HG03442 (cell line): ENCODE results near the gene UGT2B11.
"Not testable (repeated sequence)": the region's sequence is repeated elsewhere in the genome, so short reads cannot be mapped to it uniquely, and the experiment has no call there.

Experiments used
- ATAC-seq: cut with Tn5 transposase; IDR thresholded peaks from one replicate; pipeline ENCODE4 v1.9.1; 2021; ENCODE audit warnings: mild to moderate bottlenecking, moderate library complexity; ENCODE audit not compliant: unreplicated experiment

The UGT2B11 gene

DNA sequence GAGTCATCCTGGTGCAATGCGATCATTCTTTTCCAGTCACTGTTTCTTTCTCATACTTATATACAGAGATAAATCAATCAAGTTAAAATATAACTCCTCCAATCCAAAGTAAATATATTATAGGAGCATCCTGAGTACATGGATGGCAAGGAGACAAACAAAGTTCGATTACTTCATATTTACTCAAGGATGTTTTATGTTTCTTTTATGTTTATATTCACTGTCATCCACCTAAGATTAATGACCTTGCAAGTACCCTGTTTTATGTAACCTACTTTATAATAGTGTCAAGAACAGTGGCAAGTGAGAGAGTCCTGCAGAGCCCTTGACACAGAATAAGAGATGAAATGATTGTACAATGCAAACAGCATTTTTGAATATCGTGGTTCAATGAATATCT, at the start of gene UGT2B11:
TSS of gene UGT2B11 (minus strand) at position 33 of the 400 bp plus-strand sequence. CDS start at position 7, 26 bp downstream.
- ATAC-seq, result no peak

- not testable (repeated sequence) for ATAC-seq
Measured at GRCh38 chr4:69253147-69253772, 38.7 kb upstream of the UGT2B11 start.

DNA sequence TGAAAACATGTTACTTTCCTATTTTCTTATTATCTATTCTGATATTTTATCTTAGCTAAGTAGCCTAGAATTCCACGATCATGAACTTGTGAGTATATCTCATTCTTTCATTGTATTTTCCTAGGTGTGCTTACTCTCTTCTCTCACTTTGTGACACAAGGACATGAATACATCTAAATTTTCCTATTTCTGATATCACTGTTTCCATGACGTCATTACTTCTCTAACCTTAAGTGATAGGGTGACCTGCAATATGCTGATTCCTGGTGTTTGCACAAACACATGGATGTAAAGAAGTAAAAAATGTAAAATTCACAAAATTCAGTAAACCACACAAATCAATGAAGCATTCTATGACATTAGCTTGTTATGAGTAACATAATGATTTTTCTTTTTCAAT, 36.3 kb upstream of the UGT2B11 start:
- ATAC-seq, result not testable (repeated sequence)

GRCh38 chr4:69242562-69243240, 28.2 kb upstream of the UGT2B11 start:
- ATAC-seq, result not testable (repeated sequence)

- ATAC-seq, result not testable (repeated sequence)
Measured at GRCh38 chr4:69241746-69242145, 27.2 kb upstream of the UGT2B11 start.

DNA sequence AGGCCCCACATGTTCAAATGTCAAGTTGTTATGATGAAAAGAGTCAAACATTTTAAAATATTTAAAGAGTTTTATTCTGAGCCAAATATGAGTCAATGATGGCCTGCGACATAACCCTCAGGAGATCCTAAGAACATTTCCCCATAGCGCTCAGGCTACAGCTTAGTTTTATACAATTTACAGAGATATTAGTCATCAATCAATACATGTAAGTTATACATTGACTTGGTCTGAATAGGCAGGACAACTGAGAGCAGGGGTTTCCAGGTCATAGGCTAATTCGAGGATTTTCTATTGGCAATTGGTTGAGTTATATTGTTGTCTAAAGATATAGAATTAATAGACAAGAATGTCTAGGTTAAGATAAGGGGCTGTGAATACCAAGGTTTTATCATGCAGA, 26.2 kb upstream of the UGT2B11 start:
- not testable (repeated sequence) for ATAC-seq

DNA sequence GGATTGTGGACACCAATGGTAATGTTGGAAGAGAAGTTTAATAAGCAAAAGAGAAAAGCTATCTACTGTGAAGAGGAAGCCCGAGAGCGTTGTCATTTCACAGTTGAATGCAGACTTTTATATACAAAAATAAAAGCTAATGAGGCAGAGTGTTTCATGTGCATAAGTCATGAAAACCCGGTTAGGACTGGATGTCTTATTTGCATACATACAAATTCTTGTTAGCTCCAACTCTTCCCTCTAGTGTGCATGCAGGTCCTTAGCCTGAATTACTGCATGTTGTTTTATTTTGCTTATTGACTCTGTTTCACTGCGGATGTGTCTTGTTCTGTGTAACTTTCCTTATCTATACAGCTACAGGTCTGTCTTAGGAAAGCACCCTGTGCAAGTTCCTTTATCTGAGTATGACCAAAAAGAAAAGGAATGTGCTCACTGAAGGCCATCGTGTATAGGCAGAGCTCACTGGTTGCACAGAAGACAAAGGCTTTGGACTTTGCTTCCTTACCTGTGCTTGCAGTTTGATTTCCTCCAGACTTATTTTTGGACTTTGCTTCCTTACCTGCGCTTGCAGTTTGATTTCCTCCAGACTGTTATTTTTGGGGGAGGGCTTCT, 25.1 kb upstream of the UGT2B11 start:
- ATAC-seq, result no peak

DNA sequence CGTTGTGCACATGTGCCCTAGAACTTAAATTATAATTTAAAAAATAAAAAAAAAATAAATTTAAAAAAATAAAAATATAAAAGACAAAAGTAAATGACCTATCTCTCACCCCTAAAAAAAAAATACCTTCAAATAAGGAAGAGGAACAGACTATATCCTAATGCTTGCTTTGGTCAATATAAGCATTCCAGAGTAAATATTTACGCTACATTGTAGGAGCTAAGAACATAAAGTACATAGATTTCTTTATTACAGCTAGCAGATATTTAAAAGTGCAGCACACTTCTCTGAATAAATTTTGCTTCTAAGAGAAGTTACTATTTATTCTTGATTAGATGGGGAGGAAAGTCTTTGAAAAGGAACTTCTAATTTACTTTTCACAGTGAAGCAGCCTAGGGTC, 24.5 kb upstream of the UGT2B11 start:
- ATAC-seq, result no peak

DNA sequence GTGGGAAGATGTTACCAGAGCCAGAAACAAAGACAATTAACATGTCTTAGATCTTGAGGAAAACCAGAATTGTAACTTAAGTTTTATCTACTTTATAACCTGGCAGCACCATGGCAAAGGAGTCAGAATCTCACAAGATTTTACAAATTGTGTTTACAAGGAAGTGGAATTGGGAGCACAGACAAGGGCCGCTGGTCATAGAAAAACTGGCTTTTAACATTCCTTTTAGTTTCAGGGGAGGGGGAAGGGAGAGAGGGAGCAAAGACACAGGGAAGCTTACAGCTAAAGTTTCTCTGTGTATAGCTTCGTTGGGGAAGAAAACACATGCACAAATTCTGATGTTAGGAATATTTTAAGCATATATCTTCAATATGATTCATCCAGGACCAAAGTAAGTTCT, 10.3 kb upstream of the UGT2B11 start:
- ATAC-seq, result no peak

DNA sequence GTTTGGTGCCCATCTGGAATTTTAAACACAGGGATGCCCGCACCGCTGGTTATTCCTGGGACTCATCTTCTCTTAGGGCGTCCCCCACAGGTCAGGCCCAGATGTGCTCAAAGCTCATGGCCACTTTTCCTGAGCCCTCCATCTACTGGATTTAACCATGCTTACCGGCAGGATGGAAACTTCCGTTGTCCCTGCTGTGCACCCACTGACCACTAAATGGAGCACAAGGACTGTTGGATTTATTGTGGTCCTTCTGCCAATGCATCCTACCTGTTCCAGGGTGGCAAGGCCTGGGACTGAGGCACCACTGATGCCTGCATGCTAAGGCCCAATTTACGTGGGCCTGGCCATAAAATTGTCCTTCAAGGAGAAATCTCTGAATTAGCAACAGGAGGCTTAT, 8.7 kb upstream of the UGT2B11 start:
- ATAC-seq, result not testable (repeated sequence)

DNA sequence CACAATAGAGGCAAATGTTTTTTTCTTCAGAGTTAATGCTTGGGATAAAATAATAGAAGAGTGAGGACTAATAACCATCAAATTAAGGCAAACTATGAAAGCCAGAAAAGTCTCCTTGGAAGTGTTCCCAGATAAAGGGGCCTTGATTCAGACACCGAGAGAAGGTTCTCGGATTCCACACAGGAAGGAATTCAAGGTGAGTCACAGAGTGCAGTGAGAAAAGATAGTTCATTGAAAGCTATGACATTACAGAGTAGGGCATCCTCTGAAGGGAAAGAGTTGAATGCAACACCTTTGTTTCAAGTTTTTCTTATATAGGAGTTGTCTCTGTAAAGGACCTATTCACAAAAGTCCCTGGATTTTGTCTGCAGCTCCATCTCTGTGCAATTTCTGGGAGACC, 3.9 kb upstream of the UGT2B11 start:
- ATAC-seq, result not testable (repeated sequence)

DNA sequence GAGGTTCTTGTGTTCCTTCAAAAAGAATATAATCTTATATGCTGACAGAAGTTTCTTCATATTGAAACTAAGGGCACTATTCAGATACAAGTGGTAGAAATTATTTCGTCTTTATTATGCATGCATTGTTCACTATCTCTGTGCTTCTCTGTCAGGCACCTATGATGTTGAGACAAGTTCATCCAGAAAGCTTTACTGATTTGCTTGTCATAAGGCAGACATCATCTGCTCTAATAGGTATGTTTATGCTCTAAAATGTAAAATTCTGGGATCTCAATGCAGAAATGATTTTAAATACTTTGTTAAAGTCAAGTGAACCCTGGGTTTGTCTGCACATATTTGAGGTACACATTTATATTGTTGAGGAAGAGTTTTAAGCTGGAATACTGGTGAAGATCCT, 3.6 kb downstream of the UGT2B11 start:
- no peak for ATAC-seq

GRCh38 chr4:69198506-69198905, 16.0 kb downstream of the UGT2B11 start:
- ATAC-seq, result not testable (repeated sequence)

DNA sequence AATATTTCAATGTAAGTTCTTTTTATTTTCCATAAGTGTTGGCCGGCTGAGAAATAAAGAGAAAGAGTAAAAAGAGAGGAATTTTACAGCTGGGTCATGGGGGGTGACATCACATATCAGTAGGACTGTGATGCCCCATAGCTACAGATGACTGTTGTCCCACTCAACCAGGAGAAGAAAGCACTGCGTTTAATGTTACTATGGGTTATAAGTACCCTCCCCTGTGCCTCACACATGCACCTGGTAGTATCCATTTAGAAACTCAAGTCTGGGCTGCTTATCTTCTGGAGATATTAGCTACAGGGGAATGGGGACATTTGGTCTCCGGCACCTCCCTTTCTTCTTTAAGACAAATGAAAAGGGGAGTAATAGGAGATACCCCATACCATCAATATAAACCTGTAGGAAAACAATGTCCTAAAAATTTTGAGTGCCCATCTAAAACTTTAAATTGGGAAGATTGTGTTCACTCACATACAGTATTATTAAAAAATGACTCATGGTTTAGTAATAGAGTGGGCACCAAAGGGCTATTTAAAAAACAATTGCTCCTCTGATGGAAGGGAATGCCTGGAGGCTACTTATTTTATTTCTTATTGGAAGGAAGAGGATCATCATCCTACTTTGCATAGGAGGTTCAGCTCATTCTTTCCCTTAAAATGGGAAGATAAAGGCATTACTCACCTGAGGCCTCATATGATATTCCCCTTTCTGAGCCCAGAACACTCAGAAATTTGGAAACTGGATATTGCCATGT, 18.2 kb downstream of the UGT2B11 start:
- no peak for ATAC-seq

DNA sequence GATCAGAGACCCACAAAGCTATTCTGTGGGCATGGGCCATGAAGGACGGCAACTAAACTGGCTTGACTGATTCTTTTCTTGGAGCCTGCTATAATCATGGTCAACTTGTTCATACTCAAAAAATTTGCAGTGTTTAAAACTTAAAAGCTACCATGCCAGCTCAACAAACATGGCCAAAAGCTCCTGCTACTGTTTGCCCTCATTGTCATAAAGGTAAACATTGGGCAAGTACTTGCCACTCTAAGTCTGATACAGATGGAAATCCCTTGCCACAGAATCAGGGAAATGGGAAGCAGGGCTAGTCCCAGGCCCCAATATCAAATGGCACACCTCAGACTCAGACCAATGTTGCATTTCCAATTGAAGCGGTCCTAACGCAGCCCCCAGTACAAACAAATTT, 20.4 kb downstream of the UGT2B11 start:
- ATAC-seq, result no peak

- ATAC-seq, result not testable (repeated sequence)
Measured at GRCh38 chr4:69191905-69192304, 22.6 kb downstream of the UGT2B11 start.

DNA sequence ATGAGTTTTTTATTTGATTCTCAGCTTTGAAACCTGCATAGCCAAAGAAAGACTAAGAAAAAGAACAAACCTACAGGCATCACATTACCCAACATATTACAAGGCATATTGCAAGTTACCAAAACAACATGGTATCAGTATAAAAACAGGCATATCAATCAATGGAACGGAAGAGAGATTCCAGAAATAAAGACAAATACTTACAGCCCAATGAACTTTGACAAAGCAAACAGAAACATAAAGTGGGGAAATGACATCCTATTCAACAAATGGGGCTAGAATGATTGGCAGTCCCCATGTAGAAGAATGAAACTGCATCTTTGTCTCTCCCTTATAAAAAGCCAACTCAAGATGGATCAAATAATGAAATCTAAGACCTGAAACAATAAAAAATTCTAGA, 23.9 kb downstream of the UGT2B11 start:
- ATAC-seq, result not testable (repeated sequence)

DNA sequence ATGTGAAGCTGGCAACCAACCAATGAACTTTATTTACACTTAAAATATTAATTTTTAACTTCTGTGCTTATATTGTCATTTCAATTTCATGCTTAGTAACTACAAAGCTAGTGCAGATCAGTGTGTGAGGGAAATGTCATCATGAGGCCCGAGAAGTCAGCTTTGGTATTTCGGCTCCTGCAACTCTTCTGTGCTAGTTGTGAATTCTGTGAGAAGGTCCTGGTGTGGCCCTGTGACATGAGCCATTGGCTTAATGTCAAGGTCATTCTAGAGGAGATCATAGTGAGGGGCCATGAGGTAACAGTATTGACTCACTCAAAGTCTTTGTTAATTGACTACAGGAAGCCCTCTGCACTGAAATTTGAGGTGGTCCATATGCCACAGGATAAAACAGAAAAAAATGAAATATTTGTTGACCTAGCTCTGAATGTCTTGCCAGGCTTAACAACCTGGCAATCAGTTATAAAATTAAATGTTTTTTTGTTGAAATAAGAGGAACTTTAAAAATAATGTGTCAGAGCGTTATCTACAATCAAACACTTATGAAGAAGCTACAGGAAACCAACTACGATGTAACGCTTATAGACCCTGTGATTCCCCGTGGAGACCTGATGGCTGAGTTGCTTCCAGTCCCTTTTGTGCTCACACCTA, 32.9 kb downstream of the UGT2B11 start:
- ATAC-seq, result not testable (repeated sequence)

DNA sequence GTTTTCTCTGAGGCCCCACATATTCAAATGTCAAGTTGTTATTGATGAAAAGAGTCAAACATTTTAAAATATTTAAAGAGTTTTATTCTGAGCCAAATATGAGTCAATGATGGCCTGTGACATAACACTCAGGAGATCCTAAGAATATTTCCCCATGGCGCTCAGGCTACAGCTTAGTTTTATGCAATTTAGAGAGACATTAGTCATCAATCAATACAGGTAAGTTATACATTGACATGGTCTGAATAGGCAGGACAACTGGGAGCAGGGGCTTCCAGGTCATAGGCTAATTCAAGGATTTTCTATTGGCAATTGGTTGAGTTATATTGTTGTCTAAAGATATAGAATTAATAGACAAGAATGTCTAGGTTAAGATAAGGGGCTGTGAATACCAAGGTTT, 34.7 kb downstream of the UGT2B11 start:
- not testable (repeated sequence) for ATAC-seq

GRCh38 chr4:69178751-69179205, 35.8 kb downstream of the UGT2B11 start:
- not testable (repeated sequence) for ATAC-seq
